GM20000 (cell line): ENCODE results near the gene PRICKLE1.

Source experiments
- DNase-seq: peaks from one replicate; pipeline ENCODE4 v3.0.0; 2012; ENCODE audit warnings: low spot score
- CTCF ChIP-seq: IDR thresholded peaks from 2 replicates; pipeline ENCODE4 v1.5.1; 2012; ENCODE audit warnings: mild to moderate bottlenecking, control low read depth; ENCODE audit errors: extremely low read depth, missing control alignments

The PRICKLE1 gene

GRCh38 chr12:42473130-42473529 is 116.4 kb downstream of the PRICKLE1 start:
- TF ChIP-seq CTCF, result no peak
- no peak for DNase-seq

- no peak for DNase-seq
- no peak for TF ChIP-seq CTCF
These were observed 117.2 kb downstream of the PRICKLE1 start for GRCh38 chr12:42472376-42472775.

GRCh38 chr12:42469355-42470175 is 120.0 kb downstream of the PRICKLE1 start:
- DNase-seq, result peak; percentile 75

GRCh38 chr12:42468921-42469320 is 120.6 kb downstream of the PRICKLE1 start:
- no peak for TF ChIP-seq CTCF
- no peak for DNase-seq

More at GRCh38 chr12:42469355-42470175, 120.0 kb downstream of the PRICKLE1 start:
- TF ChIP-seq CTCF, result no peak

GRCh38 chr12:42468341-42468821 is 121.2 kb downstream of the PRICKLE1 start:
- no peak for TF ChIP-seq CTCF
- DNase-seq, result no peak

- TF ChIP-seq CTCF, result no peak
- no peak for DNase-seq
These were observed 125.9 kb downstream of the PRICKLE1 start for GRCh38 chr12:42463671-42464070.

- TF ChIP-seq CTCF, result no peak
- no peak for DNase-seq
These were observed 127.1 kb downstream of the PRICKLE1 start for GRCh38 chr12:42462486-42462885.
